ENCODE data around the gene BHLHA15.
A peak's percentile ranks its signal among the peaks of the same experiment; 100 is the strongest.

BHLHA15 gene

DNA sequence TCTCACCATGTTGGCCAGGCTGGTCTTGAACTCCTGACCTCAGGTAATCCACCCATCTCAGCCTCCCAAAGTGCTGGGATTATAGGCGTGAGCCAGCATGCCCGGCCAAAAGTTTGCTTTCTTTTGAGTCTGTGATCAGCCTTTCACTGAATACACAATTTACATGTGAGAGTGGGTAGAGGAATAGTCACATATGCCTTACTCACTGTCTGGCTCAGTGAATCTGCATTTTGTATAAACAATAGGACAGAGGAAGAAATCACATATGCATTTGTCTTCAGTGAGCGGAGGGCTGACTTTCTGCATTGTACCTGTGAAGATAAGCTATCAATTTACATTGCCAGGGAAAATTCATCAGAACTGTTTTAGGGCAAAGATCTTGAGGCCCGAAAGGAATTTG is 43.3 kb downstream of the BHLHA15 start:
- no peak overlapping the region for H2BK15ac ChIP-seq (ENCODE audit: low read depth, poor library complexity, severe bottlenecking)
- no peak overlapping the region for H4K91ac ChIP-seq (ENCODE audit: low read length)
- no peak for DNase-seq
- no peak overlapping the region for H3K27ac ChIP-seq (ENCODE audit: low read length, poor library complexity, severe bottlenecking)
- no peak overlapping the region for H2AK5ac ChIP-seq (ENCODE audit: low read length, severe bottlenecking)
- H3K18ac ChIP-seq (ENCODE audit: low read depth in 1 of 2, low read length in 2 of 2) = no peak overlapping the region
- no peak overlapping the region for H3K4me3 ChIP-seq (ENCODE audit: insufficient read depth in 1 of 2, low read depth in 1 of 2, low read length in 2 of 2)
- no peak overlapping the region for H2BK5ac ChIP-seq (ENCODE audit: low read depth, low read length, poor library complexity, severe bottlenecking)
- H3K9me3 ChIP-seq (ENCODE audit: control insufficient read depth, low read length) = no peaks in the 10 kb centered on the region
- H3K36me3 ChIP-seq (ENCODE audit: control insufficient read depth in 1 of 2, insufficient read depth in 2 of 2, low read depth in 1 of 2, low read length in 2 of 2) = peaks cover 12 to 26% of the 10 kb centered on the region in 2 experiments
- peaks cover 13% of the 10 kb centered on the region for H3K4me1 ChIP-seq (ENCODE audit: control insufficient read depth, insufficient read depth, low read depth, low read length)
- H4K8ac ChIP-seq (ENCODE audit: low read length) = no peak overlapping the region
- H2AFZ ChIP-seq (ENCODE audit: low read depth, low read length) = no peak overlapping the region
- no peak overlapping the region for H2BK12ac ChIP-seq (ENCODE audit: low read length in 2 of 2)
- H3K27me3 ChIP-seq (ENCODE audit: control insufficient read depth in 1 of 2, insufficient read depth in 1 of 2, low read length in 2 of 2) = no peaks in the 10 kb centered on the region
- 97% methylated on average over 4 of the region's 4 CpGs for WGBS
- no peak overlapping the region for H3K23ac ChIP-seq (ENCODE audit: low read length in 2 of 2)
- no peak overlapping the region for H3K4ac ChIP-seq (ENCODE audit: low read depth in 1 of 2, low read length in 2 of 2)
- no peak overlapping the region for H3K4me2 ChIP-seq (ENCODE audit: low read length, poor library complexity, severe bottlenecking)
- H3K14ac ChIP-seq (ENCODE audit: low read length in 2 of 2) = no peak overlapping the region
- H3K9ac ChIP-seq (ENCODE audit: low read length) = no peak overlapping the region
- peaks cover 34% of the 10 kb centered on the region for H3K79me1 ChIP-seq (replicated peaks; ENCODE audit: low read length, poor library complexity, severe bottlenecking)
- no peak overlapping the region for H2BK120ac ChIP-seq (ENCODE audit: low read depth, low read length)

DNA sequence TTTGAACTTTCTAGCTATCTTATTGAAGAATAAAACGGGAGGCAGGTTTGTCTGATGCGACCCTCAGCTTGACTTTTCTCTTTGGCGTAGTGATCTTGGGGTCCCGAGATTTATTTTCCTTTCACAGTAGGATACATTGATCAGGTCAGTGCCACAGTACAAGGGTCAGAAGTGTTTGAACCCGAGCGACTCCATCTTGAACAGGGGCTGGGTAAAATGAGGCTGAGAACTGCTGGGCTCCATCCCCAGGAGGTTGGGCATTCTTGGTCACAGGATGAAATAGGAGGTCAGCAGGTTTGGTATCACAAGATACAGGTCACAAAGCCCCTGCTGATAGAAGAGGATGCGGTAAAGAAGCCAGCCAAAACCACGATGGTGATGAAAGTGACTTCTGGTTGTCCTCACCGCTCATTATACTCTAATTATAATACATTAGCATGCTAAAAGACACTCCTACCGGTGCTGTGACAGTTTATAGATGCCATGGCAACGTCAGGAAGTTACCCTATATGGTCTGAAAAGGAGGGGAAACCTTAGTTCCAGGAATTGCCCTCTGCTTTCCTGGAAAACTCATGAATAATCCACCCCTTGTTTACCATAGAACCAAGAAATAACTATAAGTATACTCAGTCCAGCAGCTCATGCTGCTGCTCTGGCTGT is 43.8 kb downstream of the BHLHA15 start:
- DNase-seq = peak; percentile 60
- Histone ChIP-seq H2AFZ (ENCODE audit: low read depth, low read length) (no peak overlapping the region), H3K18ac (ENCODE audit: low read depth in 1 of 2, low read length in 2 of 2) (no peak overlapping the region), H3K9ac (ENCODE audit: low read length) (no peak overlapping the region), H3K4me1 (ENCODE audit: control insufficient read depth, insufficient read depth, low read depth, low read length) (peaks cover 13% of the 10 kb centered on the region), H2BK120ac (ENCODE audit: low read depth, low read length) (no peak overlapping the region), H3K27ac (ENCODE audit: low read length, poor library complexity, severe bottlenecking) (no peak overlapping the region), H3K4ac (ENCODE audit: low read depth in 1 of 2, low read length in 2 of 2) (no peak overlapping the region), H4K91ac (ENCODE audit: low read length) (no peak overlapping the region), H3K4me3 (ENCODE audit: insufficient read depth in 1 of 2, low read depth in 1 of 2, low read length in 2 of 2) (no peak overlapping the region), H2BK5ac (ENCODE audit: low read depth, low read length, poor library complexity, severe bottlenecking) (no peak overlapping the region), H2AK5ac (ENCODE audit: low read length, severe bottlenecking) (no peak overlapping the region), H2BK12ac (ENCODE audit: low read length in 2 of 2) (peak overlapping the region in 1 of 2 experiments; percentile 47), H3K9me3 (ENCODE audit: control insufficient read depth, low read length) (no peaks in the 10 kb centered on the region), H2BK15ac (ENCODE audit: low read depth, poor library complexity, severe bottlenecking) (no peak overlapping the region), H3K27me3 (ENCODE audit: control insufficient read depth in 1 of 2, insufficient read depth in 1 of 2, low read length in 2 of 2) (no peaks in the 10 kb centered on the region), H4K8ac (ENCODE audit: low read length) (no peak overlapping the region), H3K79me1 (replicated peaks; ENCODE audit: low read length, poor library complexity, severe bottlenecking) (peaks cover 38% of the 10 kb centered on the region), H3K36me3 (ENCODE audit: control insufficient read depth in 1 of 2, insufficient read depth in 2 of 2, low read depth in 1 of 2, low read length in 2 of 2) (peaks cover 11 to 23% of the 10 kb centered on the region in 2 experiments), H3K23ac (ENCODE audit: low read length in 2 of 2) (no peak overlapping the region), H3K14ac (ENCODE audit: low read length in 2 of 2) (no peak overlapping the region), H3K4me2 (ENCODE audit: low read length, poor library complexity, severe bottlenecking) (no peak overlapping the region)
- WGBS = 97% methylated on average over 11 of the region's 11 CpGs

DNA sequence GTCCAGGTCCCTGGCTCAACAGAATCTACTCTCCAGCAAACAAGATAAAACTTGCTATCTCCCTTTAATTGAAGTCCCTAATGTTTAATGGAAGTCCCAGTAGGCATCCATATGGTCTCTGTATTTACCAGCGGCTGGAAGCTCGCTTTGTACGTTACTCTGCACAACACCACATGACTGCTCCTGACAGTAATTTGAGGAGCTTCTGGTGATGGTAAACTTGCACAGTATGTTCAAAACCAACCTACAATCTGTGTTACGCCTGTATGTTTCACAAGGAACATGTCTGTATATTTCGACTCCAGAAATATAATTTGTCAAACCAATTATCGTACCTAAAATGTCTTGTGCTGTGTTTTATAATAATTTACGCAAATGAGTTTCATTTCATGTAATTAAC is 45.2 kb downstream of the BHLHA15 start:
- H3K9ac ChIP-seq (ENCODE audit: low read length) = no peak overlapping the region
- H2AFZ ChIP-seq (ENCODE audit: low read depth, low read length) = no peak overlapping the region
- DNase-seq = no peak
- H3K9me3 ChIP-seq (ENCODE audit: control insufficient read depth, low read length) = no peaks in the 10 kb centered on the region
- no peak overlapping the region for H3K4me3 ChIP-seq (ENCODE audit: insufficient read depth in 1 of 2, low read depth in 1 of 2, low read length in 2 of 2)
- no peak overlapping the region for H3K18ac ChIP-seq (ENCODE audit: low read depth in 1 of 2, low read length in 2 of 2)
- H2BK15ac ChIP-seq (ENCODE audit: low read depth, poor library complexity, severe bottlenecking) = no peak overlapping the region
- H3K14ac ChIP-seq (ENCODE audit: low read length in 2 of 2) = no peak overlapping the region
- H3K4me1 ChIP-seq (ENCODE audit: control insufficient read depth, insufficient read depth, low read depth, low read length) = peaks cover 12% of the 10 kb centered on the region
- no peak overlapping the region for H2BK5ac ChIP-seq (ENCODE audit: low read depth, low read length, poor library complexity, severe bottlenecking)
- H3K4ac ChIP-seq (ENCODE audit: low read depth in 1 of 2, low read length in 2 of 2) = no peak overlapping the region
- H3K27me3 ChIP-seq (ENCODE audit: control insufficient read depth in 1 of 2, insufficient read depth in 1 of 2, low read length in 2 of 2) = no peaks in the 10 kb centered on the region
- 94% methylated on average over 4 of the region's 7 CpGs for WGBS
- H2BK120ac ChIP-seq (ENCODE audit: low read depth, low read length) = no peak overlapping the region
- peaks cover 14 to 29% of the 10 kb centered on the region in 2 experiments for H3K36me3 ChIP-seq (ENCODE audit: control insufficient read depth in 1 of 2, insufficient read depth in 2 of 2, low read depth in 1 of 2, low read length in 2 of 2)
- H4K8ac ChIP-seq (ENCODE audit: low read length) = no peak overlapping the region
- no peak overlapping the region for H3K23ac ChIP-seq (ENCODE audit: low read length in 2 of 2)
- no peak overlapping the region for H4K91ac ChIP-seq (ENCODE audit: low read length)
- H3K27ac ChIP-seq (ENCODE audit: low read length, poor library complexity, severe bottlenecking) = no peak overlapping the region
- H3K79me1 ChIP-seq (replicated peaks; ENCODE audit: low read length, poor library complexity, severe bottlenecking) = peaks cover 36% of the 10 kb centered on the region
- no peak overlapping the region for H2AK5ac ChIP-seq (ENCODE audit: low read length, severe bottlenecking)
- H3K4me2 ChIP-seq (ENCODE audit: low read length, poor library complexity, severe bottlenecking) = no peak overlapping the region
- H2BK12ac ChIP-seq (ENCODE audit: low read length in 2 of 2) = no peak overlapping the region

DNA sequence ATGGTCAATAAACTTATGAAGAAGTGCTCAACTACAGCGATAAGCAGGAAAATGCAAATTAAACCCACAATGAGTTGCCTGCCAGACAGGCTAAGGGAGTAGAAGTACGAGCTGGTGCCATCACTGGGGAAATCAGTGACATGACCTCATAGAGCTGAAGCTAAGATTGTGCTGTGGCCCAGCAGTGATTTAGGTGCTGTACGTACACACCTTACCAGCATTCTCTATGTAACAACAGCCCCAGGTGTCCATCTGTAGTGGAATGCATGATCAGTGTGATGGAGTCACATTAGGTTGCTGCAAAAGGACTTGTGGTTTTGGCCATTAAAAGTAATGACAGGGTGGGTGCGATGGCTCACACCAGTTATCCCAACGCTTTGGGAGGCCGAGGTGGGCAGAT is 46.5 kb downstream of the BHLHA15 start:
- H3K4me1 ChIP-seq (ENCODE audit: control insufficient read depth, insufficient read depth, low read depth, low read length) = peaks cover 9% of the 10 kb centered on the region
- H3K4ac ChIP-seq (ENCODE audit: low read depth in 1 of 2, low read length in 2 of 2) = no peak overlapping the region
- 80% methylated on average over 5 of the region's 6 CpGs for WGBS
- H2BK12ac ChIP-seq (ENCODE audit: low read length in 2 of 2) = no peak overlapping the region
- peaks cover 17 to 33% of the 10 kb centered on the region in 2 experiments for H3K36me3 ChIP-seq (ENCODE audit: control insufficient read depth in 1 of 2, insufficient read depth in 2 of 2, low read depth in 1 of 2, low read length in 2 of 2)
- H4K8ac ChIP-seq (ENCODE audit: low read length) = no peak overlapping the region
- H2BK15ac ChIP-seq (ENCODE audit: low read depth, poor library complexity, severe bottlenecking) = no peak overlapping the region
- H3K79me1 ChIP-seq (replicated peaks; ENCODE audit: low read length, poor library complexity, severe bottlenecking) = peaks cover 32% of the 10 kb centered on the region
- H3K27ac ChIP-seq (ENCODE audit: low read length, poor library complexity, severe bottlenecking) = no peak overlapping the region
- H4K91ac ChIP-seq (ENCODE audit: low read length) = no peak overlapping the region
- H3K27me3 ChIP-seq (ENCODE audit: control insufficient read depth in 1 of 2, insufficient read depth in 1 of 2, low read length in 2 of 2) = no peaks in the 10 kb centered on the region
- H2BK5ac ChIP-seq (ENCODE audit: low read depth, low read length, poor library complexity, severe bottlenecking) = no peak overlapping the region
- no peak overlapping the region for H2BK120ac ChIP-seq (ENCODE audit: low read depth, low read length)
- DNase-seq = no peak
- no peaks in the 10 kb centered on the region for H3K9me3 ChIP-seq (ENCODE audit: control insufficient read depth, low read length)
- no peak overlapping the region for H3K4me2 ChIP-seq (ENCODE audit: low read length, poor library complexity, severe bottlenecking)
- H3K14ac ChIP-seq (ENCODE audit: low read length in 2 of 2) = no peak overlapping the region
- no peak overlapping the region for H3K4me3 ChIP-seq (ENCODE audit: insufficient read depth in 1 of 2, low read depth in 1 of 2, low read length in 2 of 2)
- no peak overlapping the region for H3K23ac ChIP-seq (ENCODE audit: low read length in 2 of 2)
- H3K18ac ChIP-seq (ENCODE audit: low read depth in 1 of 2, low read length in 2 of 2) = no peak overlapping the region
- H2AFZ ChIP-seq (ENCODE audit: low read depth, low read length) = no peak overlapping the region
- H3K9ac ChIP-seq (ENCODE audit: low read length) = no peak overlapping the region
- H2AK5ac ChIP-seq (ENCODE audit: low read length, severe bottlenecking) = no peak overlapping the region

Data from mesenchymal stem cell (in vitro differentiated cells and primary cell).